ENCODE results near the gene GNAO1. TPM values are rescaled to one million over a fixed set of nuclear protein-coding genes. Genes with fewer than 3 reads are reported as not detected.

GNAO1 gene
- polyA plus RNA-seq, 1 experiment, result 0.01 TPM

DNA sequence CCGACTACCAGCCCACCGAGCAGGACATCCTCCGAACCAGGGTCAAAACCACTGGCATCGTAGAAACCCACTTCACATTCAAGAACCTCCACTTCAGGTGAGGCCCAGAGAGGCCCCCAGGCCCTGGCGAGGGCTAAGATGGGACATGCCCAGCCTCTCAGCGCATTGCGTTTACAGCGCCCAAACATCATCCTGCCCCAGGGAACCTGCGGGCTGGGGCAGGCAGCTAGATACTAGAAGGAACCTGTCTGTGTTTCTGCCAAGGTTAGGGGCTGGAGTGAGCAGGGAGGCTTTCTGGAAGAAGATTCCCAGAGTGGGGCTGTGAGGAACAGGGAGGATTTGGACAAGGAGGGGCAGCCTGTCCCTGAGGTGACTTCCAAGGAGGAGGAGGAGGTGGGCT is 143.5 kb downstream of the GNAO1 start:
- TF ChIP-seq, protein P1, sequence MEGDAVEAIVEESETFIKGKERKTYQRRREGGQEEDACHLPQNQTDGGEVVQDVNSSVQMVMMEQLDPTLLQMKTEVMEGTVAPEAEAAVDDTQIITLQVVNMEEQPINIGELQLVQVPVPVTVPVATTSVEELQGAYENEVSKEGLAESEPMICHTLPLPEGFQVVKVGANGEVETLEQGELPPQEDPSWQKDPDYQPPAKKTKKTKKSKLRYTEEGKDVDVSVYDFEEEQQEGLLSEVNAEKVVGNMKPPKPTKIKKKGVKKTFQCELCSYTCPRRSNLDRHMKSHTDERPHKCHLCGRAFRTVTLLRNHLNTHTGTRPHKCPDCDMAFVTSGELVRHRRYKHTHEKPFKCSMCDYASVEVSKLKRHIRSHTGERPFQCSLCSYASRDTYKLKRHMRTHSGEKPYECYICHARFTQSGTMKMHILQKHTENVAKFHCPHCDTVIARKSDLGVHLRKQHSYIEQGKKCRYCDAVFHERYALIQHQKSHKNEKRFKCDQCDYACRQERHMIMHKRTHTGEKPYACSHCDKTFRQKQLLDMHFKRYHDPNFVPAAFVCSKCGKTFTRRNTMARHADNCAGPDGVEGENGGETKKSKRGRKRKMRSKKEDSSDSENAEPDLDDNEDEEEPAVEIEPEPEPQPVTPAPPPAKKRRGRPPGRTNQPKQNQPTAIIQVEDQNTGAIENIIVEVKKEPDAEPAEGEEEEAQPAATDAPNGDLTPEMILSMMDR (IDR thresholded peaks at IDR 0.05; ENCODE audit: low read depth, low read length), result no peak
- ChIA-PET POLR2A (no interaction called here), CTCF (interaction anchor here (0.5 to 2.6 kb wide), 3 partner anchors 16 to 367 kb away, joined by 3 to 16 read pairs (median 4); no protein-coding TSS in a partner anchor)
- no peaks in the 10 kb centered on the region for H3K27me3 ChIP-seq (ENCODE audit: control insufficient read depth, insufficient read depth, low read length)
- DNase-seq (ENCODE audit: low read depth, low spot score), result no peak
- H3K9me3 ChIP-seq (ENCODE audit: control insufficient read depth, insufficient read depth, low read length), result no peaks in the 10 kb centered on the region; the same call in 1 of the 2 replicates
- H3K4me3 ChIP-seq (ENCODE audit: low read depth, low read length), result no peak overlapping the region
- H3K27ac ChIP-seq (ENCODE audit: low read depth, low read length), result no peak overlapping the region

GRCh38 chr16:56336071-56336688 is 144.9 kb downstream of the GNAO1 start:
- no peak for DNase-seq (ENCODE audit: low read depth, low spot score)
- no peak overlapping the region for H3K4me3 ChIP-seq (ENCODE audit: low read depth, low read length)
- ChIA-PET POLR2A (no interaction called here), CTCF (interaction anchor here (1.1 kb wide), 1 partner anchor 18 kb away, joined by 3 read pairs; no protein-coding TSS in a partner anchor)
- TF ChIP-seq, protein P1 (IDR thresholded peaks at IDR 0.05; ENCODE audit: low read depth, low read length), result no peak
- no peak overlapping the region for H3K27ac ChIP-seq (ENCODE audit: low read depth, low read length)
- H3K27me3 ChIP-seq (ENCODE audit: control insufficient read depth, insufficient read depth, low read length), result no peaks in the 10 kb centered on the region
- no peaks in the 10 kb centered on the region; the same call in 1 of the 2 replicates for H3K9me3 ChIP-seq (ENCODE audit: control insufficient read depth, insufficient read depth, low read length)

DNA sequence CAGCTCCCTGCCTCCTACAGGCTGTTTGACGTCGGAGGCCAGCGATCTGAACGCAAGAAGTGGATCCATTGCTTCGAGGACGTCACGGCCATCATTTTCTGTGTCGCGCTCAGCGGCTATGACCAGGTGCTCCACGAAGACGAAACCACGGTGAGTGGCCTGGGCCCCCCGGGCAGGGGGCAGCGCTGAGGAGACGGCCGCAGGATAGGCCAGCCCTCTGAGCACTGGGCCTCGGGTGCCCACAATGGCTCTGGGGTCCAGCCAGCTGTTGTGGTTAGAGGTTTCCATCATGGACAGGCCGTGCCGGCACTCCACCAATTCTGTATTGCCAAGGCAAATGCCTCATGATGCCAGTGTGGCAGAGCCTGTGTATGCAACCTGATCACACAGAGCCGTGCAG is 145.4 kb downstream of the GNAO1 start:
- Histone ChIP-seq H3K9me3 (ENCODE audit: control insufficient read depth, insufficient read depth, low read length) (no peaks in the 10 kb centered on the region; the same call in 1 of the 2 replicates), H3K4me3 (ENCODE audit: low read depth, low read length) (no peak overlapping the region), H3K27me3 (ENCODE audit: control insufficient read depth, insufficient read depth, low read length) (no peaks in the 10 kb centered on the region), H3K27ac (ENCODE audit: low read depth, low read length) (no peak overlapping the region)
- no peak for DNase-seq (ENCODE audit: low read depth, low spot score)
- TF ChIP-seq, protein P1 (IDR thresholded peaks at IDR 0.05; ENCODE audit: low read depth, low read length), result no peak
- ChIA-PET CTCF (no interaction called here), POLR2A (no interaction called here)

- POLR2A ChIA-PET, result no interaction called here
- TF ChIP-seq, protein P1 (IDR thresholded peaks at IDR 0.05; ENCODE audit: low read depth, low read length), result no peak
Measured at GRCh38 chr16:56337131-56337857, 146.0 kb downstream of the GNAO1 start.

GRCh38 chr16:56337858-56338325 is 146.6 kb downstream of the GNAO1 start:
- Histone ChIP-seq H3K4me3 (ENCODE audit: low read depth, low read length) (no peak overlapping the region), H3K27ac (ENCODE audit: low read depth, low read length) (no peak overlapping the region), H3K9me3 (ENCODE audit: control insufficient read depth, insufficient read depth, low read length) (no peaks in the 10 kb centered on the region; the same call in 1 of the 2 replicates), H3K27me3 (ENCODE audit: control insufficient read depth, insufficient read depth, low read length) (no peaks in the 10 kb centered on the region)
- TF ChIP-seq, protein P1 (IDR thresholded peaks at IDR 0.05; ENCODE audit: low read depth, low read length), result no peak
- ChIA-PET POLR2A (no interaction called here), CTCF (no interaction called here)
- DNase-seq (ENCODE audit: low read depth, low spot score), result no peak

More at GRCh38 chr16:56337131-56337857, 146.0 kb downstream of the GNAO1 start:
- Histone ChIP-seq H3K4me3 (ENCODE audit: low read depth, low read length) (no peak overlapping the region), H3K27me3 (ENCODE audit: control insufficient read depth, insufficient read depth, low read length) (no peaks in the 10 kb centered on the region), H3K9me3 (ENCODE audit: control insufficient read depth, insufficient read depth, low read length) (no peaks in the 10 kb centered on the region; the same call in 1 of the 2 replicates), H3K27ac (ENCODE audit: low read depth, low read length) (no peak overlapping the region)
- CTCF ChIA-PET, result no interaction called here
- no peak for DNase-seq (ENCODE audit: low read depth, low spot score)

Data from AG04450 (cell line).